Dendritic cell treated with granulocyte-macrophage colony-stimulating factor and Interleukin-4, amounts not matched to agents 40 ng/mL and 50 ng/mL, for 4 days (primary cell): ENCODE results near the gene MRPS9.
A peak's percentile ranks its signal among the peaks of the same experiment; 100 is the strongest.

Experiments
- H3K27ac Mint-ChIP-seq: one replicate; pipeline ENCODE4 v1.8.0; 2022; ENCODE audit warnings: mild to moderate bottlenecking, mixed read lengths
- H3K27me3 Mint-ChIP-seq: one replicate; pipeline ENCODE4 v1.8.0; 2022; ENCODE audit warnings: mild to moderate bottlenecking, mixed read lengths
- H3K36me3 Mint-ChIP-seq: one replicate; pipeline ENCODE4 v1.8.0; 2022; ENCODE audit warnings: low read depth, mixed read lengths
- H3K4me1 Mint-ChIP-seq: one replicate; pipeline ENCODE4 v1.8.0; 2022; ENCODE audit warnings: low read depth, mixed read lengths
- H3K4me3 Mint-ChIP-seq: one replicate; pipeline ENCODE4 v1.8.0; 2022; ENCODE audit warnings: mild to moderate bottlenecking, moderate library complexity, mixed read lengths
- H3K9me3 Mint-ChIP-seq: one replicate; pipeline ENCODE4 v1.8.0; 2022; ENCODE audit warnings: mixed read lengths
- intact Hi-C: fragments of 100-400 bp; cut with micrococcal nuclease; formaldehyde crosslinking; loops from one replicate; pipeline ENCODE4 v1.15.0; 2022

Gene MRPS9

GRCh38 chr2:105116348-105116747 lies 78.5 kb downstream of the MRPS9 start:
- Mint-ChIP-seq H3K27ac (no peak overlapping the region), H3K4me3 (no peak overlapping the region), H3K4me1 (no peaks in the 10 kb centered on the region), H3K9me3 (no peaks in the 10 kb centered on the region), H3K27me3 (peaks cover 4% of the 10 kb centered on the region), H3K36me3 (peaks cover 5% of the 10 kb centered on the region)
- intact Hi-C loops: no loop called here

GRCh38 chr2:105117565-105117964 lies 79.7 kb downstream of the MRPS9 start:
- intact Hi-C loops: no loop called here
- Mint-ChIP-seq H3K9me3 (no peaks in the 10 kb centered on the region), H3K4me1 (no peaks in the 10 kb centered on the region), H3K27ac (no peak overlapping the region), H3K27me3 (peaks cover 7% of the 10 kb centered on the region), H3K4me3 (no peak overlapping the region), H3K36me3 (peaks cover 5% of the 10 kb centered on the region)

- H3K4me3 Mint-ChIP-seq: no peak overlapping the region
Observed at GRCh38 chr2:105118960-105119359, 81.1 kb downstream of the MRPS9 start.

GRCh38 chr2:105121434-105121833 lies 83.6 kb downstream of the MRPS9 start:
- Mint-ChIP-seq H3K9me3 (no peaks in the 10 kb centered on the region), H3K4me1 (no peaks in the 10 kb centered on the region), H3K36me3 (peaks cover 5% of the 10 kb centered on the region), H3K27ac (no peak overlapping the region), H3K27me3 (peaks cover 19% of the 10 kb centered on the region), H3K4me3 (no peak overlapping the region)
- intact Hi-C loops: no loop called here

More at GRCh38 chr2:105118960-105119359, 81.1 kb downstream of the MRPS9 start:
- Mint-ChIP-seq H3K27ac (no peak overlapping the region), H3K4me1 (no peaks in the 10 kb centered on the region), H3K36me3 (peaks cover 5% of the 10 kb centered on the region), H3K27me3 (peaks cover 9% of the 10 kb centered on the region), H3K9me3 (no peaks in the 10 kb centered on the region)
- intact Hi-C loops: no loop called here

- H3K4me1 Mint-ChIP-seq: peaks cover 28% of the 10 kb centered on the region
- H3K27ac Mint-ChIP-seq: no peak overlapping the region
- no peak overlapping the region for H3K4me3 Mint-ChIP-seq
- peaks cover 17% of the 10 kb centered on the region for H3K27me3 Mint-ChIP-seq
- intact Hi-C loops: no loop called here
- H3K9me3 Mint-ChIP-seq: no peaks in the 10 kb centered on the region
- H3K36me3 Mint-ChIP-seq: no peaks in the 10 kb centered on the region
Observed at GRCh38 chr2:105125428-105125827, 87.6 kb downstream of the MRPS9 start.

GRCh38 chr2:105125920-105126319 lies 88.1 kb downstream of the MRPS9 start:
- intact Hi-C loops: no loop called here
- Mint-ChIP-seq H3K27me3 (peaks cover 19% of the 10 kb centered on the region), H3K4me1 (peaks cover 28% of the 10 kb centered on the region), H3K4me3 (no peak overlapping the region), H3K27ac (no peak overlapping the region), H3K36me3 (no peaks in the 10 kb centered on the region), H3K9me3 (no peaks in the 10 kb centered on the region)

GRCh38 chr2:105126336-105126735 lies 88.5 kb downstream of the MRPS9 start:
- Mint-ChIP-seq H3K27me3 (peaks cover 21% of the 10 kb centered on the region), H3K4me3 (no peak overlapping the region), H3K36me3 (no peaks in the 10 kb centered on the region), H3K4me1 (peaks cover 28% of the 10 kb centered on the region), H3K27ac (no peak overlapping the region), H3K9me3 (no peaks in the 10 kb centered on the region)
- intact Hi-C loops: no loop called here

GRCh38 chr2:105127289-105127915 lies 89.5 kb downstream of the MRPS9 start:
- Mint-ChIP-seq H3K27me3 (peaks cover 23% of the 10 kb centered on the region), H3K4me3 (no peak overlapping the region), H3K36me3 (no peaks in the 10 kb centered on the region), H3K27ac (no peak overlapping the region), H3K4me1 (peaks cover 28% of the 10 kb centered on the region), H3K9me3 (no peaks in the 10 kb centered on the region)
- intact Hi-C loops: no loop called here

- Mint-ChIP-seq H3K4me3 (no peak overlapping the region), H3K9me3 (no peaks in the 10 kb centered on the region), H3K27ac (peak overlapping the region; percentile 47), H3K36me3 (no peaks in the 10 kb centered on the region), H3K4me1 (peaks cover 28% of the 10 kb centered on the region), H3K27me3 (peaks cover 30% of the 10 kb centered on the region)
- intact Hi-C loops: no loop called here
Observed at GRCh38 chr2:105129722-105130232, 91.9 kb downstream of the MRPS9 start.

- peaks cover 34% of the 10 kb centered on the region for H3K27me3 Mint-ChIP-seq
- no peak overlapping the region for H3K27ac Mint-ChIP-seq
- intact Hi-C loops: no loop called here
- H3K4me1 Mint-ChIP-seq: peaks cover 28% of the 10 kb centered on the region
- H3K9me3 Mint-ChIP-seq: no peaks in the 10 kb centered on the region
- H3K36me3 Mint-ChIP-seq: no peaks in the 10 kb centered on the region
- no peak overlapping the region for H3K4me3 Mint-ChIP-seq
Observed at GRCh38 chr2:105130546-105130945, 92.7 kb downstream of the MRPS9 start.

GRCh38 chr2:105134081-105134480 lies 96.2 kb downstream of the MRPS9 start:
- no peaks in the 10 kb centered on the region for H3K9me3 Mint-ChIP-seq
- H3K27ac Mint-ChIP-seq: no peak overlapping the region
- H3K27me3 Mint-ChIP-seq: peaks cover 31% of the 10 kb centered on the region
- no peaks in the 10 kb centered on the region for H3K36me3 Mint-ChIP-seq
- no peak overlapping the region for H3K4me3 Mint-ChIP-seq
- H3K4me1 Mint-ChIP-seq: peaks cover 13% of the 10 kb centered on the region
- intact Hi-C loops: no loop called here

- Mint-ChIP-seq H3K27me3 (peaks cover 39% of the 10 kb centered on the region), H3K36me3 (no peaks in the 10 kb centered on the region), H3K27ac (no peak overlapping the region), H3K9me3 (no peaks in the 10 kb centered on the region), H3K4me1 (no peaks in the 10 kb centered on the region), H3K4me3 (no peak overlapping the region)
- intact Hi-C loops: no loop called here
Observed at GRCh38 chr2:105135436-105135835, 97.6 kb downstream of the MRPS9 start.

GRCh38 chr2:105136394-105136793 lies 98.5 kb downstream of the MRPS9 start:
- H3K27ac Mint-ChIP-seq: no peak overlapping the region
- H3K4me1 Mint-ChIP-seq: peaks cover 4% of the 10 kb centered on the region
- H3K4me3 Mint-ChIP-seq: no peak overlapping the region
- no peaks in the 10 kb centered on the region for H3K36me3 Mint-ChIP-seq
- intact Hi-C loops: no loop called here
- H3K9me3 Mint-ChIP-seq: no peaks in the 10 kb centered on the region
- H3K27me3 Mint-ChIP-seq: peaks cover 40% of the 10 kb centered on the region

- no peaks in the 10 kb centered on the region for H3K9me3 Mint-ChIP-seq
- peaks cover 51% of the 10 kb centered on the region for H3K27me3 Mint-ChIP-seq
- no peaks in the 10 kb centered on the region for H3K36me3 Mint-ChIP-seq
- H3K27ac Mint-ChIP-seq: no peak overlapping the region
- peaks cover 5% of the 10 kb centered on the region for H3K4me1 Mint-ChIP-seq
- intact Hi-C loops: no loop called here
- no peak overlapping the region for H3K4me3 Mint-ChIP-seq
Observed at GRCh38 chr2:105138643-105139042, 100.8 kb downstream of the MRPS9 start.
